Measurements from ENCODE around the gene ARHGAP20. TPM values are rescaled to one million over a fixed set of nuclear protein-coding genes. Genes with fewer than 3 reads are reported as not detected.

Gene ARHGAP20
- total and polyA plus RNA-seq, 9 of the 15 experiments (the other 6 are each of a cell fraction or from before 2014, with no cell fraction given) = 0.07 TPM; not detected in 8

- TF ChIP-seq, protein P1, sequence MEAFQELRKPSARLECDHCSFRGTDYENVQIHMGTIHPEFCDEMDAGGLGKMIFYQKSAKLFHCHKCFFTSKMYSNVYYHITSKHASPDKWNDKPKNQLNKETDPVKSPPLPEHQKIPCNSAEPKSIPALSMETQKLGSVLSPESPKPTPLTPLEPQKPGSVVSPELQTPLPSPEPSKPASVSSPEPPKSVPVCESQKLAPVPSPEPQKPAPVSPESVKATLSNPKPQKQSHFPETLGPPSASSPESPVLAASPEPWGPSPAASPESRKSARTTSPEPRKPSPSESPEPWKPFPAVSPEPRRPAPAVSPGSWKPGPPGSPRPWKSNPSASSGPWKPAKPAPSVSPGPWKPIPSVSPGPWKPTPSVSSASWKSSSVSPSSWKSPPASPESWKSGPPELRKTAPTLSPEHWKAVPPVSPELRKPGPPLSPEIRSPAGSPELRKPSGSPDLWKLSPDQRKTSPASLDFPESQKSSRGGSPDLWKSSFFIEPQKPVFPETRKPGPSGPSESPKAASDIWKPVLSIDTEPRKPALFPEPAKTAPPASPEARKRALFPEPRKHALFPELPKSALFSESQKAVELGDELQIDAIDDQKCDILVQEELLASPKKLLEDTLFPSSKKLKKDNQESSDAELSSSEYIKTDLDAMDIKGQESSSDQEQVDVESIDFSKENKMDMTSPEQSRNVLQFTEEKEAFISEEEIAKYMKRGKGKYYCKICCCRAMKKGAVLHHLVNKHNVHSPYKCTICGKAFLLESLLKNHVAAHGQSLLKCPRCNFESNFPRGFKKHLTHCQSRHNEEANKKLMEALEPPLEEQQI (IDR thresholded peaks at IDR 0.05) = no peak
Observed at GRCh38 chr11:110601936-110602335, 110.3 kb downstream of the ARHGAP20 start (continued).

DNA sequence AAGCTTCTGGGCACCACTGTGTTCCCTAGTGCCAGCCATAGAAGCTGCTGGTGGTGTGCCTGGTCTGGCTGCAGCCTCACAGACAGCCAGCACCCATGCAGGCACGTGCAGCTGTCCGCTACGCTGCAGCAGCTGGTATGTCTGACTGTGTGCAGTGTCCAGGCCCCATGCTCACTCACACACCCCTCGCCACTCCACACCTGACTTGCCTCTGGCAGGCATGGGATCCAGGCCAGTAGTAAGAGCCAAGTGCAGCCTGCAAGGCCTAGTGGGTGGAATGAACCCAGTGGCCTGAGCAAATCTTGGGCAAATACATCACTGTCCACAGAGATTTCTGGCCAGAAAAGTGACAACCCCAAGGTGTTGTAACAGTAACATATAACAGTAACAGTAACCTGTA is 111.9 kb downstream of the ARHGAP20 start:
- intact Hi-C loops (cut with micrococcal nuclease) (no loop called here), in situ Hi-C loops (cut with MboI) (no loop called here)
- Histone ChIP-seq H3K27me3 (ENCODE audit: control insufficient read depth in 2 of 2, insufficient read depth in 2 of 2, low read length in 2 of 2) (no peaks in the 10 kb centered on the region), H2AFZ (ENCODE audit: low read depth, low read length) (no peak overlapping the region), H3K4me1 (replicated peaks in 1 of 2; ENCODE audit: control insufficient read depth in 2 of 2, insufficient read depth in 2 of 2, low read length in 2 of 2) (no peaks in the 10 kb centered on the region), H3K27ac (ENCODE audit: extremely low read depth, low read depth, low read length) (no peak overlapping the region), H3K79me2 (ENCODE audit: control insufficient read depth, insufficient read depth, low read length) (no peaks in the 10 kb centered on the region), H3K9me1 (ENCODE audit: control insufficient read depth, insufficient read depth, low read length) (no peaks in the 10 kb centered on the region), H3K36me3 (ENCODE audit: control insufficient read depth, insufficient read depth, low read length) (no peaks in the 10 kb centered on the region), H3K4me3 (no peak overlapping the region), H4K20me1 (replicated peaks; ENCODE audit: control insufficient read depth, insufficient read depth, low read length) (no peaks in the 10 kb centered on the region), H3K4me2 (ENCODE audit: insufficient read depth, low read length) (no peak overlapping the region), H3K9ac (ENCODE audit: insufficient read depth in 1 of 2, low read depth in 2 of 2, low read length in 2 of 2) (no peak overlapping the region), H3K9me3 (replicated peaks; ENCODE audit: control insufficient read depth, insufficient read depth, low read depth, low read length) (no peaks in the 10 kb centered on the region)
- BruUV-seq (replicated peaks) = no TSS peak
- FAIRE-seq (no peak), ATAC-seq (no peak), DNase-seq (ENCODE audit: extremely low read depth in 1 of 4, low spot score in 3 of 4) (no peak)
- CTCF ChIA-PET (ENCODE audit: low intra/inter-chr PET ratio) = no interaction called here
- POLR2A ChIA-PET = no interaction called here
- 3% methylated on average over 4 of the region's 4 CpGs for WGBS (ENCODE audit: insufficient coverage, low coverage, missing lambda C conversion rate)
- TF ChIP-seq ZBTB8A (IDR thresholded peaks at IDR 0.05; ENCODE audit: partially characterized antibody) = no peak
- TF ChIP-seq, protein P2, sequence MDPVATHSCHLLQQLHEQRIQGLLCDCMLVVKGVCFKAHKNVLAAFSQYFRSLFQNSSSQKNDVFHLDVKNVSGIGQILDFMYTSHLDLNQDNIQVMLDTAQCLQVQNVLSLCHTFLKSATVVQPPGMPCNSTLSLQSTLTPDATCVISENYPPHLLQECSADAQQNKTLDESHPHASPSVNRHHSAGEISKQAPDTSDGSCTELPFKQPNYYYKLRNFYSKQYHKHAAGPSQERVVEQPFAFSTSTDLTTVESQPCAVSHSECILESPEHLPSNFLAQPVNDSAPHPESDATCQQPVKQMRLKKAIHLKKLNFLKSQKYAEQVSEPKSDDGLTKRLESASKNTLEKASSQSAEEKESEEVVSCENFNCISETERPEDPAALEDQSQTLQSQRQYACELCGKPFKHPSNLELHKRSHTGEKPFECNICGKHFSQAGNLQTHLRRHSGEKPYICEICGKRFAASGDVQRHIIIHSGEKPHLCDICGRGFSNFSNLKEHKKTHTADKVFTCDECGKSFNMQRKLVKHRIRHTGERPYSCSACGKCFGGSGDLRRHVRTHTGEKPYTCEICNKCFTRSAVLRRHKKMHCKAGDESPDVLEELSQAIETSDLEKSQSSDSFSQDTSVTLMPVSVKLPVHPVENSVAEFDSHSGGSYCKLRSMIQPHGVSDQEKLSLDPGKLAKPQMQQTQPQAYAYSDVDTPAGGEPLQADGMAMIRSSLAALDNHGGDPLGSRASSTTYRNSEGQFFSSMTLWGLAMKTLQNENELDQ (CRISPR knock-in tag; IDR thresholded peaks at IDR 0.05; ENCODE audit: borderline replicate concordance) = no peak
- TF ChIP-seq ZC3H8 (IDR thresholded peaks at IDR 0.05) = no peak
- TF ChIP-seq MTA2 (IDR thresholded peaks at IDR 0.05; ENCODE audit: low read depth) = no peak
- TF ChIP-seq RBM25 (IDR thresholded peaks at IDR 0.05; ENCODE audit: low read depth, low read length, severe bottlenecking) = no peak
- no peak for TF ChIP-seq TCFL5 (CRISPR knock-in tag; conservative IDR thresholded peaks at IDR 0.05)
- TF ChIP-seq MTA1 (IDR thresholded peaks at IDR 0.05; ENCODE audit: borderline replicate concordance) = no peak
- TF ChIP-seq PURB (CRISPR knock-in tag; IDR thresholded peaks at IDR 0.05; ENCODE audit: low read depth) = no peak
- no peak for TF ChIP-seq ZNF77 (CRISPR knock-in tag; IDR thresholded peaks at IDR 0.05)
- TF ChIP-seq JUND (IDR thresholded peaks at IDR 0.05; ENCODE audit: borderline replicate concordance, low read depth, low read length) = no peak
- no peak for TF ChIP-seq JUND (tag; IDR thresholded peaks at IDR 0.05; ENCODE audit: borderline replicate concordance, low read depth, low read length)
- no peak for TF ChIP-seq SMARCE1 (IDR thresholded peaks at IDR 0.05)
- no peak for TF ChIP-seq ZNF140 (CRISPR knock-in tag; IDR thresholded peaks at IDR 0.05)
- no peak for TF ChIP-seq CHD4 (IDR thresholded peaks at IDR 0.05; ENCODE audit: insufficient read depth, insufficient replicate concordance, low read depth, low read length, poor library complexity, severe bottlenecking)
- no peak for TF ChIP-seq LCOR (CRISPR knock-in tag; IDR thresholded peaks at IDR 0.05)
- no peak for TF ChIP-seq ZKSCAN1 (IDR thresholded peaks at IDR 0.05; ENCODE audit: low read depth, low read length)
- no peak for TF ChIP-seq GABPB2 (CRISPR knock-in tag; conservative IDR thresholded peaks at IDR 0.05)
- TF ChIP-seq CREBBP (IDR thresholded peaks at IDR 0.05; ENCODE audit: low read depth, low read length) = no peak
- TF ChIP-seq EP300 (IDR thresholded peaks at IDR 0.05; ENCODE audit: low read length) = no peak
